GM12892 (cell line): ENCODE measurements around the gene TTLL4.

Experiments
- POLR2A ChIP-seq: IDR thresholded peaks from 2 replicates; pipeline ENCODE4 v1.6.1; 2011; ENCODE audit warnings: low read depth, low read length, control low read depth
- POLR2AphosphoS5 ChIP-seq: IDR thresholded peaks from 2 replicates; pipeline ENCODE4 v1.6.1; 2011; ENCODE audit warnings: low read depth, low read length, control low read depth
- TAF1 ChIP-seq: IDR thresholded peaks from 2 replicates; pipeline ENCODE4 v1.6.1; 2011; ENCODE audit warnings: low read depth, mild to moderate bottlenecking, control low read depth, low read length, borderline replicate concordance

DNA sequence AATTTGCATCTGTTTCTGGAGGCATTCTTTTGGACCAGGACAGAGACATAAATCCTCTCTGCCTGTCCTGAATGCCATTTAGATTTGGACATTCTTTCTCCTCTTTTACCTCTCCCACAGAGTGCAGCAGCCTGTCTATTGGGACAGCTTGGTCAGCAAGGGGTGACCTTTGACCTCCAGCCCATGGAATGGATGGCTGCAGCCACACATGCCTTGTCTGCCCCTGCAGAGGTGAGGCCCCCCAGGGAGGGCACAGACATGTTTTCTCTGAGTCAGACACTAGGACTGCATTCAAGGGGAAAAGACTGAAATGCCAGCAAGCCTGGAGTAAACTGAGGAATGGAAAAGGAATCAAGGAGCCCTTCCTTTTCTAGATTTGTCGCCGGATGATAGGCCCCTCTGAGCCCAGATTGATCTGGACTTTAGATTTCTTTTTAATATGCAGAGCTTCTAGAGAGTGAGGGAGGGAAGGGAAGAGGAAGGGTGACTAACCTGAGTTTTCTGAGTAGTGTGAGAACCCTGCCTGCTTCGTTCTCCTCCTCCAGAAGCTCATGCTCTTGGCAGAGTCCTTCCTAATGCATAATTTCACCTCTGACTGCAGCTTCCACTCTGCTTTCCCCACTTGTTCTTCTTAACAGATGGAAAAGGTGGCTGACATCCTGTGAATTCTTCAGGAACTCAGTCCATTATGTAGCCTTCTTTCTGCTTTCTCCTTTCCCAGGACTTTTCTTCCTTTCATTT is 16.1 kb upstream of the TTLL4 start:
- no peak for TF ChIP-seq POLR2A
- TF ChIP-seq POLR2AphosphoS5: no peak
- no peak for TF ChIP-seq TAF1
